OCI-LY7 (cell line): ENCODE data around the gene FGFBP2. TPM values are rescaled to one million over a fixed set of nuclear protein-coding genes. Genes with fewer than 3 reads are reported as not detected.

Experiments used
- BruUV-seq: library from RNA; stranded (reverse); fragments of 400-500 nt; replicated peaks from 2 replicates; lab custom pipeline; 2021; lab: Mats Ljungman, UMichigan
- CTCF ChIA-PET: fragments of 300-600 bp; sonication (Branson Sonifier 250); formaldehyde crosslinking; loops from one replicate; lab custom pipeline; 2022; ENCODE audit warnings: antibody characterized with exemption; ENCODE audit not compliant: unreplicated experiment; lab: Charles Lee
- POLR2A ChIA-PET: fragments of 300-600 bp; sonication (Branson Sonifier 250); formaldehyde crosslinking; loops from one replicate; lab custom pipeline; 2022; ENCODE audit warnings: antibody characterized with exemption; lab: Charles Lee
- DNase-seq: peaks from one replicate; pipeline ENCODE4 v3.0.0-alpha.2; 2015; ENCODE audit warnings: low spot score
- H2AFZ ChIP-seq: fragments of 200-600 bp; sonication (generic), shearing (Covaris generic); 2 replicates; pipeline ENCODE4 v1.6.1; 2014; ENCODE audit warnings: mild to moderate bottlenecking, antibody characterized with exemption, low read length, moderate library complexity
- H3K27ac ChIP-seq: fragments of 200-600 bp; sonication (generic); 2 replicates; pipeline ENCODE4 v1.5.1; 2014; ENCODE audit warnings: mixed run types, low read depth, mild to moderate bottlenecking, moderate library complexity, low read length, inconsistent platforms; ENCODE audit not compliant: poor library complexity, severe bottlenecking
- H3K36me3 ChIP-seq: fragments of 200-600 bp; sonication (generic); 2 replicates; pipeline ENCODE4 v1.6.1; 2014; ENCODE audit warnings: mild to moderate bottlenecking, antibody characterized with exemption, low read length, moderate library complexity, mixed read lengths; ENCODE audit not compliant: insufficient read depth
- H3K4me1 ChIP-seq: fragments of 200-600 bp; sonication (generic); 2 replicates; pipeline ENCODE4 v1.5.1; 2014; ENCODE audit warnings: mild to moderate bottlenecking, low read length; ENCODE audit not compliant: insufficient read depth, poor library complexity, severe bottlenecking
- H3K4me2 ChIP-seq: fragments of 200-600 bp; sonication (generic); 2 replicates; pipeline ENCODE4 v1.6.1; 2014; ENCODE audit warnings: mild to moderate bottlenecking, low read length
- H3K4me3 ChIP-seq: fragments of 200-600 bp; sonication (generic); 2 replicates; pipeline ENCODE4 v1.5.1; 2014; ENCODE audit warnings: mild to moderate bottlenecking, low read depth, low read length; ENCODE audit not compliant: poor library complexity, severe bottlenecking
- H3K79me2 ChIP-seq: fragments of 200-600 bp; sonication (generic); 2 replicates; pipeline ENCODE4 v1.6.1; 2016; ENCODE audit warnings: low read depth, mild to moderate bottlenecking, low read length, moderate library complexity, mixed read lengths; ENCODE audit not compliant: insufficient read depth
- H3K9me2 ChIP-seq: fragments of 200-600 bp; sonication (generic); 2 replicates; pipeline ENCODE4 v1.6.1; 2016; ENCODE audit warnings: mild to moderate bottlenecking, low read length, mixed read lengths; ENCODE audit not compliant: insufficient read depth
- H3K9me3 ChIP-seq: fragments of 200-600 bp; sonication (generic); 2 replicates; pipeline ENCODE4 v1.6.1; 2014; ENCODE audit warnings: mild to moderate bottlenecking, mixed run types, low read length, mixed read lengths
- H4K20me1 ChIP-seq: fragments of 200-600 bp; sonication (generic); 2 replicates; pipeline ENCODE4 v1.6.1; 2014; ENCODE audit warnings: mild to moderate bottlenecking, antibody characterized with exemption, low read length, moderate library complexity, mixed read lengths; ENCODE audit not compliant: insufficient read depth
- EZH2phosphoT487 ChIP-seq: fragments of 200-600 bp; sonication (generic); IDR thresholded peaks from 2 replicates; pipeline ENCODE4 v1.6.1; 2018; ENCODE audit warnings: low read depth, borderline replicate concordance, mild to moderate bottlenecking, mixed run types, antibody characterized with exemption, low read length, moderate library complexity, mixed read lengths
- intact Hi-C: fragments of 100-400 bp; cut with micrococcal nuclease; formaldehyde crosslinking; loops from one replicate; pipeline ENCODE4 v1.10.0; 2022; ENCODE audit not compliant: unreplicated experiment
- total RNA-seq, 2 experiments: library from RNA; depleted of rRNA in 1 of 2; stranded (reverse); fragments of >200 nt in 1 of 2; shearing (Covaris generic) in 1 of 2; gene quantifications; 2 replicates each; pipeline ENCODE4 v1.2.3, GENCODE V29; 2014 to 2022
- TF ChIP-seq, protein P1 (sequence below): fragments of 200-600 bp; sonication (generic); conservative IDR thresholded peaks from 2 replicates; pipeline ENCODE4 v1.5.1; 2014; ENCODE audit warnings: mild to moderate bottlenecking, antibody characterized with exemption, low read length, moderate library complexity, mixed read lengths

The FGFBP2 gene
- total RNA-seq, 2 experiments from 2014 or later = not detected

- Histone ChIP-seq H3K9me2 (no peaks in the 10 kb centered on the region), H3K4me3 (no peak overlapping the region), H3K36me3 (no peaks in the 10 kb centered on the region), H3K79me2 (no peaks in the 10 kb centered on the region), H3K27ac (no peak overlapping the region), H3K4me2 (no peak overlapping the region), H3K4me1 (no peaks in the 10 kb centered on the region), H4K20me1 (no peaks in the 10 kb centered on the region), H3K9me3 (no peaks in the 10 kb centered on the region), H2AFZ (no peak overlapping the region)
- no peak for DNase-seq
- BruUV-seq = no TSS peak
- ChIA-PET CTCF (no interaction called here), POLR2A (interaction anchor here (0.7 kb wide), 1 partner anchor 405 kb away, joined by 3 read pairs; no protein-coding TSS in a partner anchor)
- intact Hi-C loops = no loop called here
- TF ChIP-seq EZH2phosphoT487 = no peak
- TF ChIP-seq, protein P1, sequence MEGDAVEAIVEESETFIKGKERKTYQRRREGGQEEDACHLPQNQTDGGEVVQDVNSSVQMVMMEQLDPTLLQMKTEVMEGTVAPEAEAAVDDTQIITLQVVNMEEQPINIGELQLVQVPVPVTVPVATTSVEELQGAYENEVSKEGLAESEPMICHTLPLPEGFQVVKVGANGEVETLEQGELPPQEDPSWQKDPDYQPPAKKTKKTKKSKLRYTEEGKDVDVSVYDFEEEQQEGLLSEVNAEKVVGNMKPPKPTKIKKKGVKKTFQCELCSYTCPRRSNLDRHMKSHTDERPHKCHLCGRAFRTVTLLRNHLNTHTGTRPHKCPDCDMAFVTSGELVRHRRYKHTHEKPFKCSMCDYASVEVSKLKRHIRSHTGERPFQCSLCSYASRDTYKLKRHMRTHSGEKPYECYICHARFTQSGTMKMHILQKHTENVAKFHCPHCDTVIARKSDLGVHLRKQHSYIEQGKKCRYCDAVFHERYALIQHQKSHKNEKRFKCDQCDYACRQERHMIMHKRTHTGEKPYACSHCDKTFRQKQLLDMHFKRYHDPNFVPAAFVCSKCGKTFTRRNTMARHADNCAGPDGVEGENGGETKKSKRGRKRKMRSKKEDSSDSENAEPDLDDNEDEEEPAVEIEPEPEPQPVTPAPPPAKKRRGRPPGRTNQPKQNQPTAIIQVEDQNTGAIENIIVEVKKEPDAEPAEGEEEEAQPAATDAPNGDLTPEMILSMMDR = no peak
Observed at GRCh38 chr4:15976456-15977447, 13.8 kb upstream of the FGFBP2 start.

DNA sequence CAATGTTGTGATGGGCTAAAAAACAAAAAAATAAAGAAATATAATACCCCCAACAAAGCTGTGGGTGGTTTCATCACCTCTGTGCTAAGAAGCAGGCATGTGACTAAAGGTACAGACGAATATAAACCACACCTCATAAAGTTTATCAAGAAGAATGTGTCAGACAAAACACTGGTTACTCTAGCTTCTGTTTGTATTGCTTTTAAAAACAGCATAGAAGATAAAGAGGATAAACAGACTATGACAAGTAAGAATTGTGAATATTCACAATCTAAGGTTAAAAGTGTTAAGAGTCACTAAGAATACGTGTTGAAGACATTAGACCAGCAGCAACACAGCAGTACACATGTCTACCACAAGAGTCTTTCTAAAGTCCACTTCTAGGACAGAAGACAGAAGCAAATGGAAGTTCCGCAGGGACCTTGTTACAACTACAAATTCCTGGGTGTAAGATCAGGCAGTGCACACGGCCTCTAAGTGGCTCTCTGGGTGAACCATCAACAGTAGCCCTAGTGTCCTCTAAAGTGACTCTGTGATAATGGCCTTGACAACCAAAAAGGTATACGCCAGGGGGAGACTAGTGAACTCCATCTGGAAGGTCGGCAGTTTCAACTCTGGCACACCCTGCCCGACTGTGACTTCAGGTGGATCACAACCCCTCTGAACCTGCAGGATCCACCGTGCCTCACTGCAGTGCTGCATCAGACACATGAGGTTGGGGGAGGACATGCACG is 8.3 kb upstream of the FGFBP2 start:
- BruUV-seq = no TSS peak
- TF ChIP-seq, protein P1 = no peak
- no peak for TF ChIP-seq EZH2phosphoT487
- POLR2A ChIA-PET = interaction anchor here (0.7 to 1.4 kb wide), 2 partner anchors 19 to 25 kb away, joined by 3 to 5 read pairs; no protein-coding TSS in a partner anchor

More for the DNA sequence above, 8.3 kb upstream of the FGFBP2 start:
- no peak for DNase-seq
- Histone ChIP-seq H3K4me2 (no peak overlapping the region), H2AFZ (no peak overlapping the region), H3K9me3 (no peaks in the 10 kb centered on the region), H3K36me3 (no peaks in the 10 kb centered on the region), H3K27ac (no peak overlapping the region), H3K4me3 (no peak overlapping the region), H3K4me1 (no peaks in the 10 kb centered on the region), H4K20me1 (no peaks in the 10 kb centered on the region), H3K9me2 (no peaks in the 10 kb centered on the region), H3K79me2 (no peaks in the 10 kb centered on the region)
- CTCF ChIA-PET = no interaction called here
- intact Hi-C loops = no loop called here
